Measurements from ENCODE around the gene DNAAF2.

- TF ChIP-seq CTCF (IDR thresholded peaks at IDR 0.05; ENCODE audit: low read depth, low read length): no peak
- no peak for TF ChIP-seq POLR2A (IDR thresholded peaks at IDR 0.05; ENCODE audit: extremely low read depth, insufficient read length)
These were observed 22.4 kb downstream of the DNAAF2 start for GRCh38 chr14:49612671-49613070.
